GM21825 (cell line): ENCODE data around the gene RHOBTB3.

Experiments
- ATAC-seq: cut with Tn5 transposase; IDR thresholded peaks from one replicate; pipeline ENCODE4 v1.9.1; 2021; ENCODE audit warnings: mild to moderate bottlenecking, moderate library complexity; ENCODE audit not compliant: unreplicated experiment

RHOBTB3 gene

DNA sequence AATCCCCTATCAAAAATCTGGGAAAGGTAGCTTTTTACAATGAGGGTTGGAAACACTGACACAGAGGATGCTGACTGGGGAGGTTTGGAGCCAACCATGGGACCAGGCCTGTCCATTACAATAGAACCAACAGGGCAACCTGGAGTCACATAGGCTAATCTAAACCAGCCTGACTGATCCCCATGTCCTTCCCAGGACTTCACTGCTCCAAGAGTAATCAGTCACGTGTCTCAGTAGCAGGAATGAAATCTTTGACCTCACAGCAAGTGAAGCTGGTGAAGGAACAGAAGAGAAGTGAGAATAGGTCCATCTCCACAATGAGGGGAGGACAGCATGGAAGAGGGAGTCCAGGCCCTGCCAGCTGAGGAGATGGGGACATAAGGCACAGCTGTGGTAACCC is 107.4 kb downstream of the RHOBTB3 start:
- ATAC-seq, result no peak

DNA sequence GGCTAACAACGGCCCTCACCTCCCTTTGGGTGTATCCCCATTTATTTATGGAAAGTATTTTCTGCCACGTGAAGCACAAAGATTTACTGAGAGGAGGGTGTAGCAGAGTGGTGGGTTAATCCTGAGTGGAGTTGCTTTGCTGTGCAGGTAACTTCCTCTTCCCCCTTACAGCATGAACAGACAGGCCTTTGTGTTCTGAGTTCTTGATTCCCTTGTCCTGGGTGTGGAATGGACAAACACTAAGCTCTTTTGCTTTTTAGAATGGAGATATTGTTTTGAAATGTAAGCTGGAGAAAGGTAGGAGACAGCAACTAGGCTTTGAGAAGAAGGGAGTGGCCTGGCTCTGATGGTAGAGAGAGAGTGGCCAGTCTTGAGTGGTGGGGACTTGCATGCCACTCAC is 108.5 kb downstream of the RHOBTB3 start:
- ATAC-seq, result no peak

GRCh38 chr5:95840956-95841705 is 110.0 kb downstream of the RHOBTB3 start:
- no peak for ATAC-seq

- no peak for ATAC-seq
These were observed 111.0 kb downstream of the RHOBTB3 start for GRCh38 chr5:95841914-95842812.

DNA sequence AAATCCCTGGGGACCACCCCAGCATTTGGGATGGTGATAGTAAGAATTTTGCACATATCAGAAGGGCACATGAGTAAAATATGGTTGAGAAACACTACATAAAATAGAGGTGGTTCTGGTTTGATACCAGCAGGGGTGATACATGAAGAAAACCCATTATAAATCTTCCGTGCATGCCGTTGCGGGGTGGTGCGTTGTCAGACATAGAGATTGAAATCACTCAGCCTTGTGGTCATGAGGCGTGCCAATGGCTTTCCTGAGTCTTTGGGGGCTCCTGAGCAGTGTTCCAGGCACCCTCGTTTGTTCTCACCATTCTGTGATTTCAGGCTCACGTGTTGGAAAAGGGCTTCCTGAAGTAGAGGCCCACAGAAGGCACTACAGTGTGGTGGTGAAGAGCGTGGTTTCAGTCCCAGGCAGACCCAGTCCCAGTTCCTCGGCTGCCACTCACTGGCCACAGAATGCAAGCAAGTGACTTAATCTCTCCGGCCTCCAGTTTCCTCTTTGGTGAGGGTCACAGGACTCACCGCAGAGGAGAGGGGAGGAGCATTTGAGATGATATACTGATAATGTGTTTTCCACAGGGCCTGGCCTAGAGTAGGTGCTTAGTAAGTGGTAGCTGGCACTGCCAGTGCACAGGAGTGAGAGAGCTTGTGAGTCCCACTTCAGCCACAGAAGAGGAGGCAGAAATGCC is 111.9 kb downstream of the RHOBTB3 start:
- peak; percentile 95 for ATAC-seq

DNA sequence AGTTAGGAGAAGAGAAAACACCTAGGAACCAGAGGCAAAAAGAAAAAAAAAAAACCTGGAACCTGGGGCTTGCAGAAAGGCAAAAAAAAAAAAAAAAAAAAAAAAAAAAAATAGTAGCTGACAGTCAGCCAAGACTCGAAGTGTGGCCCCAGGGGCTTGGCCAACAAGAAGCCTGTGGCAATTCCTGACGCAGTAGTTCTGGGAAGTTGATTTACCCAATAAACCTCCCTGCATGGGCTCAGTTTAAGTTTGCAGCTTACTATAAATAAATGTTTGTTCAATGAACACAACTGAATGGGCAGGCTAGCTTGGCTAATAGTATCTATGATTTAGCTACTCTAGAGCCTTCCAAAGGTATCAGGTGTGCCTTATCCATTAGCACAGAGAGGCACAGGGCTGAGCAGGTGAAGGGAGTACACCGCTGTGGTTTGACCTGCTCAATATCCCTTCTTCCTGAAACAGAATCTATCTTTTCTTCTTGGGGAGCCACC is 112.6 kb downstream of the RHOBTB3 start:
- no peak for ATAC-seq

- ATAC-seq, result no peak
These were observed 114.3 kb downstream of the RHOBTB3 start for GRCh38 chr5:95845391-95845790.
